ENCODE results near the gene SEMA6B.
"Not testable (repeated sequence)": the region's sequence is repeated elsewhere in the genome, so short reads cannot be mapped to it uniquely, and the experiment has no call there.

SEMA6B gene

GRCh38 chr19:4554717-4555116 lies 4.8 kb downstream of the SEMA6B start:
- no peak overlapping the region for H3K4me3 ChIP-seq
- in situ Hi-C loops (cut with MboI; ENCODE audit: low sequenced_read_pairs) = no loop called here
- DNase-seq (ENCODE audit: low spot score in 2 of 2) = no peak
- no peaks in the 10 kb centered on the region for H3K4me1 ChIP-seq
- H3K9me3 ChIP-seq = no peaks in the 10 kb centered on the region
- peaks cover 12% of the 10 kb centered on the region for H3K36me3 ChIP-seq (replicated peaks)
- H3K27me3 ChIP-seq (ENCODE audit: low read depth) = no peaks in the 10 kb centered on the region

DNA sequence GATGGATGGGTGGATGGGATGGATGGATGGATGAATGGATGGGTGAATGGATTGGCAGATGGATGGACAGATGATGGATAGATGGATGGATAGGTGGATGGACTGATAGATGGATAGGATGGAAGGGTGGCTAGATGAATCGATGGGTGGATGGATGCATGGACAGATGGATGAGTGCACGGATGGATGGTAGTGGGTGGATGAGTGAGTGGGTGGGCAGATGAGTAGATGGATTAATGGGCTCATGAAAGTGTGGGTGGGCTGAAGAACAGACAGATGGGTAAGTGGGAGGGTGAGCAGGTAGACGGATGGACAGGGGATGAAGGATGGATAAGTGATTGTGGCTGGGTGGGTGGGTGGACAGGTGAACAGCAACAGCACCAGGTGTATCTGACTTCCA lies 5.7 kb downstream of the SEMA6B start:
- in situ Hi-C loops (cut with MboI; ENCODE audit: low sequenced_read_pairs) = no loop called here
- no peak overlapping the region for H3K4me3 ChIP-seq
- no peaks in the 10 kb centered on the region for H3K9me3 ChIP-seq
- no peak for DNase-seq (ENCODE audit: low spot score in 2 of 2)
- H3K36me3 ChIP-seq (replicated peaks) = peaks cover 12% of the 10 kb centered on the region
- no peaks in the 10 kb centered on the region for H3K27me3 ChIP-seq (ENCODE audit: low read depth)
- H3K4me1 ChIP-seq = no peaks in the 10 kb centered on the region

DNA sequence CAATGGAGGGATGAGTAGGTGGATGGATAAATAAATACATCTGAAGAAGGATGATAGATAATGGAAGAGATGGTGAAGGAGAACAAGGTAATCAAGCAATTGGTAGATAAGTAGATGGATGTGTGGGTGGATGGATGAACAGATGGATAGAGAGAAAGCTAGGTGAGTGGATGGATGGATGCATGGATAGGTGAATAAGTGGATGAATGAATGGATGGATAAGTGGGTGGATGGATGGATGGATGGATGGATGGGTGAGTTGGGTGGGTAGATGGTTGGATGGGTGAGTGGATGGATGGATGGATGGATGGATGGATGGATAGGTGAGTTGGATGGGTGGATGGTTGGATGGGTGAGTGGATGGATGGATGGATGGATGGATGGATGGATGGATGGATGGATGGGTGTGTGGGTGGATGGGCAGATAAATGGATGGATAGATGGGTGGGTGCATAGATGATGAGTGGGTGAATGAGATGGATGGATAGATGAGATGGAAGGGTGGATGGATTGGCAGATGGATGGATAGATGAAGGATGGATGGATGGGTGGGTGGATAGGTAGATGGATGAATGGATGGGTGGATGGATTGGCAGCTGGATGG lies 6.3 kb downstream of the SEMA6B start:
- in situ Hi-C loops (cut with MboI; ENCODE audit: low sequenced_read_pairs) = no loop called here
- Histone ChIP-seq H3K27me3 (ENCODE audit: low read depth) (no peaks in the 10 kb centered on the region), H3K4me1 (no peaks in the 10 kb centered on the region), H3K9me3 (no peaks in the 10 kb centered on the region), H3K36me3 (replicated peaks) (peaks cover 12% of the 10 kb centered on the region), H3K4me3 (no peak overlapping the region)
- no peak for DNase-seq (ENCODE audit: low spot score in 2 of 2)

DNA sequence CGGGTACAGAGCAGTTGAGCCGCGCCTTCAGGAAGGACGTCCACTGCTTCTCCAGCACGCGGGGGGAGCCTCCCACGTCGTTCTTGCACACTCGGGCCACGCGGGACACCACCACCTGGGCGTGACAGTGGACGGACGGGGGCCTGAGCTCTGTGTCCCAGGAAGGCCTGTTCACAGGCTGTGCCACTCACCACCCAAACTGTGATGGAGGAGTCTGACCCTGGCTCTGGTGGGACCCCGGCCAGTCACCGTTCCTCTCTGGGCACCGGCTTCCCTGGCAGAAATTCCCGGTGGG lies 7.0 kb downstream of the SEMA6B start:
- no peaks in the 10 kb centered on the region for H3K4me1 ChIP-seq
- H3K36me3 ChIP-seq (replicated peaks) = peaks cover 12% of the 10 kb centered on the region
- in situ Hi-C loops (cut with MboI; ENCODE audit: low sequenced_read_pairs) = no loop called here

GRCh38 chr19:4550479-4551050 lies 8.9 kb downstream of the SEMA6B start:
- in situ Hi-C loops (cut with MboI; ENCODE audit: low sequenced_read_pairs) = no loop called here
- Histone ChIP-seq H3K4me3 (no peak overlapping the region), H3K4me1 (no peaks in the 10 kb centered on the region), H3K9me3 (no peaks in the 10 kb centered on the region), H3K36me3 (replicated peaks) (peaks cover 10% of the 10 kb centered on the region), H3K27me3 (ENCODE audit: low read depth) (no peaks in the 10 kb centered on the region)
- no peak for DNase-seq (ENCODE audit: low spot score in 2 of 2)

More for the DNA sequence above, 7.0 kb downstream of the SEMA6B start:
- no peak overlapping the region for H3K4me3 ChIP-seq
- no peak for DNase-seq (ENCODE audit: low spot score in 2 of 2)
- H3K9me3 ChIP-seq = no peaks in the 10 kb centered on the region
- H3K27me3 ChIP-seq (ENCODE audit: low read depth) = no peaks in the 10 kb centered on the region

DNA sequence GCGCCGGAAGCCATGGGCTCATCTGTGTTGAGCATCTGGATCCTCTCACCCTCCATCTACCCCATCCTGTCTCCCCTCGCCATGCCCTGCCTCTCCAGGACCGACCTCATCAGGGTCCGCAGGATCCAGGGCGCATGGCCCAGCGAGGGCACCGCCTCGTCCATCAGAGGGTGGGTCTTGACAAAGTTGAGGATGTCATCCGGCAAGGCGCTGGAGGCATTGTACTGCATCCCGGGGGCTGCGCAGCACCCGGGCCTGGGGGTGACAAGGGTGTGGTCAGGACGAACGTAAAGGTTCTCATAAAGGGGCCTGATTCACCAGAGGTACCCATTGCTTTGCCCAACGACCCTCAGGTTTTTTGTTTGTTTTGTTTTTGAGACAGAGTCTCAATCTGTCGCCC lies 9.5 kb downstream of the SEMA6B start:
- Histone ChIP-seq H3K4me3 (no peak overlapping the region), H3K9me3 (no peaks in the 10 kb centered on the region), H3K27me3 (ENCODE audit: low read depth) (no peaks in the 10 kb centered on the region), H3K36me3 (replicated peaks) (peaks cover 8% of the 10 kb centered on the region), H3K4me1 (no peaks in the 10 kb centered on the region)
- DNase-seq (ENCODE audit: low spot score in 2 of 2) = no peak
- in situ Hi-C loops (cut with MboI; ENCODE audit: low sequenced_read_pairs) = no loop called here

- peaks cover 8% of the 10 kb centered on the region for H3K36me3 ChIP-seq (replicated peaks)
- H3K9me3 ChIP-seq = no peaks in the 10 kb centered on the region
- no peak for DNase-seq (ENCODE audit: low spot score in 2 of 2)
- no peaks in the 10 kb centered on the region for H3K4me1 ChIP-seq
- in situ Hi-C loops (cut with MboI; ENCODE audit: low sequenced_read_pairs) = no loop called here
- H3K4me3 ChIP-seq = no peak overlapping the region
- no peaks in the 10 kb centered on the region for H3K27me3 ChIP-seq (ENCODE audit: low read depth)
Measured at GRCh38 chr19:4548238-4548584, 11.3 kb downstream of the SEMA6B start.

DNA sequence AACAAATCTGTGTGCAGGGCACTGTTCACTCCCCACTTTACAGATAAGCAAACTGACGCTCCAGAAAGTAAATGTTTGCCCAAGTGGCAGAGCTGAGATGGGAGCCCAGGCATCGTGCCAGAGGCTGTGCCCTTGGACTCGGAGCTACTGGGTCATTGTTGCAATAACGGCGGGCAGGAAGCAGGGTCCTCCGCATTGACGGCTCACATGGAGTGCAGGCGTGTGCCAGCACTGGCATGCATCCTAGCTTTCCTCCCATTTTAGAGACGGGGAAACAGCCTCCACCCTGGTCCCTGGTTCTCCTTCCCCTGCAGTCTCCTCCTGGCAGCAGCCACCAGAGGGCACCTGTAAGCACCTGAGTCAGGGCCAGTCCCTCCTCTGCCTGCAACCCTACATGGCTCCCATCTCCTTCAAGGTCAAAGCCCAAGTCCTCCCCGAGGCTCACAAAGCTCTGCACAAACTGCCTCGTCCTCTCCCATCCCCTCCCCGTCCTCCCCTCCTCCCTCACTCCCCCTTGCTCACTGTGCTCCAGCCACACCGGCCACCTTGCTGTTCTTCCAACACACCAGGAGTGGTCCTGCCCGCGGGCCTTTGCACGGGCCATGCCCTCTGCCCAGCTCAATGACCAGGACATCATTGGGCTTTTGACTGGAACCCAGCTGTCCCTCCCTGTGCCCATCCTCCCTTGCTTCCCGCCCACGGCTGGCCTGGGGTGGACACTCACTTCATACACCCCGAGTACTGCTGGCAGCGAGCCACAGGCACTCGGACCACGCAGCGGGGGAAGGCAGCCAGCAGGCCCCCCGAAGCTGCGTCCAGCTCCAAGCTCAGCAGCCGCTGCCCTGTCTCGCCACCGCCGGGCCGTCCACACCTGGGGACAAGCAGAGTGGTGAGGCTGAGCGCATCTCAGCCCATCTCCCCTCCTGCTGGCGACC lies 11.9 kb downstream of the SEMA6B start:
- in situ Hi-C loops (cut with MboI; ENCODE audit: low sequenced_read_pairs) = no loop called here
- Histone ChIP-seq H3K27me3 (ENCODE audit: low read depth) (no peaks in the 10 kb centered on the region), H3K9me3 (no peaks in the 10 kb centered on the region), H3K36me3 (replicated peaks) (peaks cover 4% of the 10 kb centered on the region; the same call in 1 of the 2 replicates), H3K4me1 (no peaks in the 10 kb centered on the region), H3K4me3 (no peak overlapping the region)
- DNase-seq (ENCODE audit: low spot score in 2 of 2) = peak in 1 of 2 experiments; percentile 51

DNA sequence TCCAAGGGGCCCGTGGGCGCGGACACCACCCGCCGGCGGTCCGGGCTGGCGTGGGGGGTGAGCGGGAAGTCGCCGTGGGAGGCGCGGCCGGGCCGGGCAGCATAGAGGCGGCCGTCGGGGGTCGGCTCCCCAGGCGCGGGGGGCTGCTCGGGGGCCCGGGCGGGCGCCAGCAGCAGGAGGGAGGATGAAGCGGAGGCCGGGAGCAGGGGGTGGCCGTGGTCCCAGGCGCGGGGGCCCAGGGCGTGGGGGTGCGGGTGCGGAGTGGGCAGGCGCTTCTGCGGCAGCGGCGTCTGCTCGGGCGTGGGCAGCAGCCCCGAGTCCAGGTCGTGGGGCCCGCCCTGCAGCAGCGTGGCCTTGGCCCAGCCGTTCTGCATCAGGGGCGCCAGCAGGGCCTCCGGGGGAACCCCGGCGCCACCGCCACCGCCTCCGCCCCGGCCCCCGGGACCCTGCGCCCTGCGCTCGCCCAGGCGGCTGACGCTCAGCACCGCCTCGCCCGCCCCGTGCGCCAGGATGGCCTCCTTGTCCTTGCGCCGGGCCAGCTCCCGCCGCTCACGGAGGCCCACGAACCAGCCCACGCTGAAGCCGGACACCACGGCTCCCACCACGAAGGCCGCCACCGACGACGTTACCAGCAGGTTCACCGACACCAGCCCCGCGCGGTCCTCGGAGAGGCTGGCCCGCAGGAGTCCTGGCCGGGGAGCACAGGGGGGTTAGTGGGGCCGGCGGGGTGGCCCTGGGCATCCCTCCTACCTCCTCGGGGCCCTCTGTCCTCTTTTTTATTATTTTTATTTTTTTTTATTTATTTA lies 15.4 kb downstream of the SEMA6B start:
- in situ Hi-C loops (cut with MboI; ENCODE audit: low sequenced_read_pairs) = no loop called here
- Histone ChIP-seq H3K27me3 (ENCODE audit: low read depth) (no peaks in the 10 kb centered on the region), H3K4me1 (no peaks in the 10 kb centered on the region), H3K36me3 (replicated peaks) (no peaks in the 10 kb centered on the region), H3K4me3 (no peak overlapping the region), H3K9me3 (no peaks in the 10 kb centered on the region; the same call in 1 of the 2 replicates)
- DNase-seq (ENCODE audit: low spot score in 2 of 2) = no peak

- H3K27me3 ChIP-seq (ENCODE audit: low read depth) = no peaks in the 10 kb centered on the region
- no peaks in the 10 kb centered on the region for H3K36me3 ChIP-seq (replicated peaks)
- no peak for DNase-seq (ENCODE audit: low spot score in 2 of 2)
- no peaks in the 10 kb centered on the region for H3K4me1 ChIP-seq
- in situ Hi-C loops (cut with MboI; ENCODE audit: low sequenced_read_pairs) = no loop called here
- H3K4me3 ChIP-seq = no peak overlapping the region
- no peaks in the 10 kb centered on the region; the same call in 1 of the 2 replicates for H3K9me3 ChIP-seq
Measured at GRCh38 chr19:4542896-4543841, 16.3 kb downstream of the SEMA6B start.

DNA sequence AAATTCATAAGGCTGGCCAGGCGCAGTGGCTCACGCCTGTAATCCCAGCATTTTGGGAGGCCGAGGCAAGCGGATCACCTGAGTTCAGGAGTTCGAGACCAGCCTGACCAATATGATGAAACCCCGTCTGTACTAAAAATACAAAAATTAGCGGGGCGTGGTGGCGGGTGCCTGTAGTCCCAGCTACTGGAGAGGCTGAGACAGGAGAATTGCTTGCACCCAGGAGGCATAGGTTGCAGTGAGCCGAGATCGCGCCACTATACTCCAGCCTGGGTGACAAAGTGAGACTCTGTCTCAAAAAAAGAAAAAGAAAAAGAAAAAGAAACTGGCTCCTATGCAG lies 17.7 kb downstream of the SEMA6B start:
- DNase-seq (ENCODE audit: low spot score in 2 of 2); in situ Hi-C loops (cut with MboI; ENCODE audit: low sequenced_read_pairs); H3K4me3 ChIP-seq; H3K36me3 ChIP-seq (replicated peaks); H3K4me1 ChIP-seq; H3K27me3 ChIP-seq (ENCODE audit: low read depth); H3K9me3 ChIP-seq: not testable (repeated sequence)

GRCh38 chr19:4541114-4541805 lies 18.2 kb downstream of the SEMA6B start:
- in situ Hi-C loops (cut with MboI; ENCODE audit: low sequenced_read_pairs) = no loop called here
- no peak overlapping the region for H3K4me3 ChIP-seq
- no peaks in the 10 kb centered on the region for H3K4me1 ChIP-seq
- no peaks in the 10 kb centered on the region for H3K27me3 ChIP-seq (ENCODE audit: low read depth)
- no peaks in the 10 kb centered on the region for H3K36me3 ChIP-seq (replicated peaks)
- no peak for DNase-seq (ENCODE audit: low spot score in 2 of 2)
- no peaks in the 10 kb centered on the region; the same call in 1 of the 2 replicates for H3K9me3 ChIP-seq
